Bronchial epithelial cell (primary cell): ENCODE measurements around the gene HSPA2. TPM values are rescaled to one million over a fixed set of nuclear protein-coding genes. Genes with fewer than 3 reads are reported as not detected.

Experiments
- DNase-seq: peaks from one replicate; pipeline ENCODE4 v3.0.0-alpha.2; 2010; ENCODE audit warnings: low read depth
- FAIRE-seq: peaks from 2 replicates; lab custom pipeline; 2011; peaks lifted over from hg19 to GRCh38; lab: Jason Lieb, UNC
- H3K27me3 ChIP-seq: 2 replicates; pipeline ENCODE4 v1.5.1; 2011; ENCODE audit warnings: low read length; ENCODE audit not compliant: control insufficient read depth, insufficient read depth
- H3K36me3 ChIP-seq: 2 replicates; pipeline ENCODE4 v1.5.1; 2011; ENCODE audit warnings: low read length; ENCODE audit not compliant: control insufficient read depth, insufficient read depth
- H3K4me3 ChIP-seq: 2 replicates; pipeline ENCODE4 v1.5.1; 2011; ENCODE audit warnings: mild to moderate bottlenecking, low read depth, low read length, control low read depth
- CTCF ChIP-seq: IDR thresholded peaks from 2 replicates; pipeline ENCODE4 v1.5.1; 2011; ENCODE audit warnings: mild to moderate bottlenecking, moderate library complexity, low read length, control low read depth, inconsistent platforms; ENCODE audit not compliant: insufficient read depth, severe bottlenecking
- total RNA-seq: library from RNA; depleted of rRNA; stranded (reverse); fragments of >200 nt; gene quantifications from 2 replicates; pipeline ENCODE4 v1.2.1, GENCODE V29; 2014

HSPA2 gene
- total RNA-seq = 1.6 and 4.2 TPM in 2 replicates

- DNase-seq = peak; percentile 96
- peak within 1 kb of the TSS; percentile 42 for H3K4me3 ChIP-seq
- peaks cover 18% of the 10 kb centered on the region for H3K27me3 ChIP-seq
- peak; percentile 95 for FAIRE-seq
- H3K36me3 ChIP-seq = no peaks in the 10 kb centered on the region
- peak; percentile 95 for TF ChIP-seq CTCF
These were observed at the start of gene HSPA2 for GRCh38 chr14:64540208-64541202. Gene HSPA2 (plus strand): TSS chr14:64540741. CDS start chr14:64540850, 109 bp downstream.

GRCh38 chr14:64491637-64492036 is 48.9 kb upstream of the HSPA2 start:
- DNase-seq (no peak), FAIRE-seq (no peak)
- peaks cover 10% of the 10 kb centered on the region for H3K36me3 ChIP-seq
- no peak overlapping the region for H3K4me3 ChIP-seq
- H3K27me3 ChIP-seq = no peaks in the 10 kb centered on the region
- no peak for TF ChIP-seq CTCF

GRCh38 chr14:64493455-64493854 is 47.1 kb upstream of the HSPA2 start:
- peaks cover 2% of the 10 kb centered on the region for H3K36me3 ChIP-seq
- FAIRE-seq = no peak
- H3K27me3 ChIP-seq = no peaks in the 10 kb centered on the region
- TF ChIP-seq CTCF = no peak
- no peak overlapping the region for H3K4me3 ChIP-seq
- no peak for DNase-seq

- Histone ChIP-seq H3K27me3 (no peaks in the 10 kb centered on the region), H3K4me3 (no peak overlapping the region), H3K36me3 (peaks cover under 1% of the 10 kb centered on the region)
- no peak for TF ChIP-seq CTCF
- FAIRE-seq (no peak), DNase-seq (no peak)
These were observed 45.3 kb upstream of the HSPA2 start for GRCh38 chr14:64495252-64495651.

GRCh38 chr14:64496764-64497163 is 43.8 kb upstream of the HSPA2 start:
- H3K27me3 ChIP-seq = no peaks in the 10 kb centered on the region
- no peak overlapping the region for H3K4me3 ChIP-seq
- TF ChIP-seq CTCF = no peak
- no peaks in the 10 kb centered on the region for H3K36me3 ChIP-seq
- no peak for DNase-seq
- no peak for FAIRE-seq
